Activated T-helper 1 cell treated with anti-CD3 and anti-CD28 coated beads, Interleukin-2, amount 50 U/mL, for 16 hours (primary cell): ENCODE results near the gene CBR1.
"Not testable (repeated sequence)": the region's sequence is repeated elsewhere in the genome, so short reads cannot be mapped to it uniquely, and the experiment has no call there.

Source experiments
- DNase-seq, 2 donors: peaks; one replicate each; pipeline ENCODE4 v3.0.0-alpha.2; 2020; ENCODE audit warnings: low read depth in 1 of 2, low spot score in 1 of 2

The CBR1 gene

DNA sequence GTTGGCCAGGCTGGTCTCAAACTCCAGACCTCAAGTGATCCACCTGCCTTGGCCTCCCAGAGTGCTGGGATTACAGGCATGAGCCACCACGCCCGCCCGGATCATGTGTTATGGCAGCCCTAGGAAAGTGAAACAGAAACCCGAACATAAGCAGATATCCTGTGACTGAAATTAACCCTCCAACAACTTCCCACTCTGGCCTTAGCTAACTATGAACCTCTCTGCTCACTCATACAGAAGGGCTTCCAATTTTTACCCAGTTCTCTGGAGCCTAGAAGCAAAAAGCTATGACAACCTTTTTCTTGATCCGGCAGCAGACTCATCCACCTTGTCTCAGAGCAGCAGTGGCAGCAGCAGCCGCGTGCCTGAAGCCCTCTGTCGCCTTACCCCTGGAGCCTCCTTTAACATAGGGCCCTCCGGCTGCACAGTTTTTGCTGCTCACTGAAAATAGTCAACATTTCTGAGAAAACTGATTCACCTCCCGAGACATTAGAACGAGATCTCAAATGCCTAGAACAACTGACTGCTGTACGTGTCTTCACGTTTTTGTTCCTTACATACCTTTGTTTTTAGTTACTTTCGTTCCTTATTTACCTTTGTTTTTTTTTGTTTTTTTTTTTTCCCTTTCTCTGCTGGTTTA lies 9.3 kb downstream of the CBR1 start:
- no peak for DNase-seq

DNA sequence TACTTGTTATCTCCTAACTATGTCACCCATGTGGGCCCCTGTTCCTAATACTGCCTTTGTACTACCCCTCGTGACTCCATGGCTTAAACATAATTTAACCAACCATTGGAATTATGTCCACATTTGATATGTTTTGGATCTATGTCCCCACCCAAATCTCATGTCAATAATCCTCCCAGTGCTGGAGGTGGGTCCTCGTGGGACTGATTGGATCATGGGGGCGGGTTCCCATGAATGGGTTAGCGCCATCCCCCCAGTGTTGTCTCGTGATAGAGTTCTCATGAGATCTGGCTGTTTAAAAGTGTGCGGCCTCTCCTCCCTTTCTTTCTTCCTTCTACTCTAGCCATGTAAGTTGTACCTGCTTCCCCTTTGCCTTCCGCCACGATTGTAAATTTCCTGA lies 9.8 kb downstream of the CBR1 start:
- no peak for DNase-seq

DNA sequence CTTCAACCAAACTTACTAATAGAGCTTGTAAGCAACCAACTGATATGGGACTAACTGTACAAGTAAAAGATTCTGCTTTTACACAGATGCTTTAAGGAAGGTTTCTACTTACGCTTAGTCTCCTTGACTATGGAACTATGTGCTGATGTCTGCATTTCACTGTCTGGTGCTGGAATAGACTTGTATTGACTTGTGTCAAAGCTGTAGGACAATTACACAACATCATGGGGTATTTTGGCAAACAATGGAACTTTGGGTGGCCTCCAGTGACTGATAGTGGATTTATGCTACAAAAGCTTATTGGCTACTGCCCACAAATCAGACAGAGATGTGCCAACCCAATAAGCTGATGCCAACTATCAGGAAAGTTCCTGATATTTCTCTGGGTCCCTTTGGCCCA lies 10.6 kb downstream of the CBR1 start:
- no peak for DNase-seq

DNA sequence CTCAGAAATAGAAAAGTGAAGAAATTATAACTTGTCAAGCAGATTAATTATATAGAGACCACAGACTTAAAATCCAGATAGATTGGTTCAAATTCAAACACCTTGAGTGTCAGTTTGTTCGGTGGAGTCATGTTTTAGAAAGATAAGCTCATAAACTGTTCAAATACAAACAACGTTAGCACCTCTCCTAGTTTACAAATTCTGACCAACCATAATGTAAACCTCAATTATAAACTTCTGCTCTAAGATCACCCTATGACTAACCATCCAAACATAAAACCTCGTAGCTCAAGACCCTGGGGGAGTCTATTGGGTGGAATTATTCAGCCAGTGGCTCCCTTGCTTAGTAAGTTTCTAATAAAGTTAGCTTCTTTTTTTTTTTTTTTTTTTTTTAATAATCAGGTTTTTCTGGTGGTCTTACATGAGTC lies 12.4 kb downstream of the CBR1 start:
- DNase-seq, result no peak

DNA sequence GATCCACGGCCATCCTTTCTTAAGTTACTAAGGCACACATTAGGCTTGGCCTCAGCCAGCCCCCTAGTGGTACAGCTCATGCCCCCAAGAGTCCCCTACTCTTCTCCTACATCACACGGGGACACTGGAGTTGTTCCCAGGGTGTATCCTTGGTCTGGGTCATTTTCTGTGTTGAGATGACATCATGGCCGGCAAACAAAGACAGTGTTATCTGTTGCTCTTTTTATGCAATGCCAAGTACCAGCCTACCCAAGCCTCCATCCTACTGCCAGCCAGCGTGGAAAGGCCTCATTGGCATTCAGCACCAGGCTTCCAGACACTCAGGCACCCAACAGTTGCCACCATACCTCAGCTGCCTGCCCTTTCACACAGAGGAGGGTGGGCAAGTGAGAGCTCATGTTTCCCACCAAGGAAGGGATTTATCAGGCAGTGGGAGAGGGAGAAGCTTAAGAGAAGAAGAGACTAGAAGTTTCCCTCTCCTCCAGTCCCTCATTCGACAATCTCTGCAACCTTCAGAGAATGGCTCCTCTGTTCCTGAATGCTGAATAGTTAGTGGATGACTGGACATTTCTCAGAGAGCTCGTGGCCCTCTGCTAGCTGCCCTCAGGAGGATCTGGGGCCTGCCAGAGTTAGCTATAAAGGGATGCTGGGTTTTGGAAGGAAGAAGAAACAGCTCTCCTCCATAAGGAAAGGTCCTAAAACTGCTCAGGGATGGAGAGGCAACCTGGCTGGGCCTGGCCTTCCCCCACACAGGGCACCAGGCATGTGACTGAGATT lies 17.7 kb downstream of the CBR1 start:
- no peak for DNase-seq

DNA sequence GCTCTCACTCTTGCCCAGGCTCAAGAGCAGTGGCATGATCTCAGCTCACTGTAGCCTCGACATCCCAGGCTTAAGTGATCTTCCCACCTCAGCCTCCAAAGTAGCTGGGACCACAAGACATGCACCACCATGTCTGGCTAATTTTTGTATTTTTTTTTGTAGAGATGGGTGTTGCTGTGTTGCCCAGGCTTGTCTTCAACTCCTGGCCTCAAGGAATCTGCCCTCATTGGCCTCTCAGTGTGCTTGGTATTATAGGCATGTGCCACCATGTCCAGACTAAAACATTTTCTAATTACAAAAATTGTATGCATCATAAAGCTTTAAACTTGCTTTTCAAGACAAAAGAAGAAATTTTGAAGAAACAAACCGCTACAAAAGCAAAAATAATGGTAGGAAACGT lies 20.1 kb downstream of the CBR1 start:
- DNase-seq, result no peak

DNA sequence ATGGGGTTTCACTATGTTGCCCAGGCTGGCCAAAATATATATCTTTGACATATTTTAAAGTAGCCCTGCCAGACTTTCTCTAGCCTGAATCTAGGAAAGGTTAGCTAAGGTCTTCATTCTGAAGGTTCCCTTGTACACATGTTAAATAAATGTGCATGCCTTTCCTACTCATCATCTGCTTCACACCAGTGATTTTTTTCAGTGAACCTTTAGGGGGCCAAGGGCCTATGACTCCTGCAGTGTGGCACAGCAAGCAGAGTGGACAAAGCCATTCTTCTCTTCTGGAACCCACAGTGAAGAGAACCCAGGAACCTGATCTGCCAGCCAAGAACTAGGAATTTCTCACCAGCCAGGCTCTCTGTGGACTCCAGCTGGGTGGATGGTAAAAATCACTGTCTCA lies 22.9 kb downstream of the CBR1 start:
- DNase-seq, result no peak

DNA sequence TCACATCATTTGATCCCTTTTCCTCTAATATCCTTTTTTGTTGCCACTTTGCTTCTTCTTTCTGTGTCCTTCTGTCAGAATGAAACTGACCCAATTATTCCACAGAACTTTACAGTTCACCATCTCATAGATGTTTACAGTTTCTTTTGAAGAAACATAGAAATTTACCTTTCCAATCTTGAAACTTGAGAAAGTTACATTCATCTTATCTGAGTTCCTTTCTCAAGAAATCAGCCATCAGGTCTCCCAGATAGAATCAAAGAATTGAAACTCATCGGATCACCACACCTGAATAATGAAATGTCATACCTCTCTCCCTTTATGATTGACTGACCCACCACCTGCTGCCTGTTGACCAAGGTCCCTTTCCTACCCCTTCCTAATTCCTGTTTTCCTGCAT lies 23.7 kb downstream of the CBR1 start:
- DNase-seq, result no peak

DNA sequence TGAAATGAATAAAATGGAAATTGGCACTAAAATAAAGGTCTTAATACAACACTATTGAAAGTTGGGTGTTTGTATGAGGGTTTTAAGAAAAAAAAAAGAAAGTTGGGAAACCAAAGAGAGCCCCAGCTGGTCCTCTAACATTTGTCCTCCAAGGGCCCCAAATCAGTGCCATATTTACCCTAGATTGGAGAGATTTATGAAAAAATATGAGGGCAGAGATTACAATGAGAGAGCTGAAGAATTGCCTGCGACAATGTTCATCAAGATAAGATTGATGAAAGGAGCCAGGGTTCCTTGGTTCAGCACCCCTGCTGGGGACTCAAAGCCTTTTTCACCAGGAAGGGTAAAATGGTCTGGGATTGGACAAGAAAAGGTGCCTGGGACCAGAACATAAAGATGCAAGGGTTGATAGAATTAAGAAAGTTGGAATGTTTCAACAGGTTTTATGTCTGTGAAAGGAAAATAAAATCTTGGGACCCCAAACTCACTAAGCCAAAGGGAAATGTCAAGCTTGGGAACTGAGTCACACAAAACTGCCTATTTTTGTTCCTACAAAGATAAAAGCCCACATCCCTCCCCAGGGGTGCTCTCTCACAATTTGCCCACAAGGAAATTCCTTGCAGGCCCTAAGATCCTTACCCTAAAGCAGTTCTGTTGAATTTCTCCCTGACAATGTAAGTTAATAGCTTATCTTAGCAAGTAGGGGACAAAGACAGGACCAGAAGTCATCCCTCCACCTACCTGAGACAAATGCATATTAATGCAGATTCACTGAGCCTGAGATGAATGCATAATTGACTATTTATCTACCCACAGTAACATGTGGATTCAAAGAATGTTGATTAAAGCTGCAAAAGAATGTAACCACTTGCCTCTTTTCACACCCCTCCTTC lies 26.8 kb downstream of the CBR1 start:
- DNase-seq, result no peak

DNA sequence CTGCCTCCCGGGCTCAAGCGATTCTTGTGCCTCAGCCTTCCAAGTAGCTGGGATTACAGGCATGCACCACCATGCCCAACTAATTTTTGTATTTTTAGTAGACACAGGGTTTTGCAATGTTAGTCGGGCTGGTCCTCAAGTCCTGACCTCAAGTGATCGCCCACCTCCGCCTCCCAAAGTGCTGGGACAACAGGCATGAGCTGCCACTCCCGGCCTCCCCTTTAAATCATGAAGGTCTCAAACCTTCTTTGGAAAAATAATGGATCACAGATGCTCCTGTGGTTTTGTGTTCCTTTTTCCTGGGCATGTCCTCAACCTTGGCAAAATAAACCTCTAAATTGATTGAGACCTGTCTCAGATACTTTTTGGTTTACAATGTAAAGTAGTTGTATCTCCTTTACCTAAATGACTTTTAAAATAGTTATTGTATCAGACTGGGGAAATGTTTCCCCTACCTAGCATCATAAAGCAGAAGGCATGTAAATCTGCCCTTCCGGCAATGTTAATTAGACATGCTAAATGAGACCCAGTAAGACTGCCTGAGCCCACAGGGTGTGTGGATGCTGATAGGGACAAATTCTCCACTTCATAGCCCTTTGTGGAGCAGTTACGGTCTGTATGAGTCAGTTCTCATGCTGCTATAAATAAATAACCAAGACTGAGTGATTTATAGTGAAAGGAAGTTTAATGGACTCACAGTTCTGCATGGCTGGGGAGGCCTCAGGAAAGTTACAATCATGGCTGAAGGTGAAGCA lies 27.8 kb downstream of the CBR1 start:
- no peak for DNase-seq

DNA sequence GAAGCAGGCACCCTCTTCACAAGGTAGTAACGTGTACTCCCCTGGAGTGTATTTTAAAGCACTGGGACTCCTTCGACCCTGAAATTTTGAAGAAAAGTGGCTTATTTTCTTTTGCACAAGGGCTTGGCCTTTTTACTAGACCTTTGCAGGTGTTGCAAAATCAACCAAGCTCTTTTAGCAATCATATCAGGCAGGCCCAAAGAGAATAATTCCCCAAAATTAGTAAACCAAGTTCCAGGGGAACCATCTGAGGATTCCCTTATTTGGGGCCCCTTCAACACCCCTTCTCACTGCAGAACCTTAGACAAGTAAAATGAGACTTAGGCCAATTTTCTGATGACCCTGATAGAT lies 28.3 kb downstream of the CBR1 start:
- no peak for DNase-seq

DNA sequence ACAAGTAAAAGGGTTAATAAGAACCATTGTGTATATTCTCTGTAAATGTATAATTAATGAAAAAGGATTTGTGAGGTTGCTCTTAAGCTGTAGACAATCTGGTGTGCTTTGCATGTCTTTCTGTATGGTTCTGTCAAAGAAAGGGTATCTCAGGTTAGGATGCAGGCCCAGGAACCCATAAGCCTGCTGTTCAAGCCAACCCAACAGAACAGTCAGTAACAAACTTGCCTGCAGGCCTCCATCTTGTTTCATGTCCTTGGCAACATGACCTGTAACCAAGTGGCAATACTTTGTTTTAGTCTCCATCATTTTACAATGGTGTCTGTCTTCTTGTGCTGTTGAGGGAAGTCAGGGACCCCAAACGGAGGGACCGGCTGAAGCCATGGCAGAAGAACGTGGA lies 29.2 kb downstream of the CBR1 start:
- DNase-seq, result no peak

DNA sequence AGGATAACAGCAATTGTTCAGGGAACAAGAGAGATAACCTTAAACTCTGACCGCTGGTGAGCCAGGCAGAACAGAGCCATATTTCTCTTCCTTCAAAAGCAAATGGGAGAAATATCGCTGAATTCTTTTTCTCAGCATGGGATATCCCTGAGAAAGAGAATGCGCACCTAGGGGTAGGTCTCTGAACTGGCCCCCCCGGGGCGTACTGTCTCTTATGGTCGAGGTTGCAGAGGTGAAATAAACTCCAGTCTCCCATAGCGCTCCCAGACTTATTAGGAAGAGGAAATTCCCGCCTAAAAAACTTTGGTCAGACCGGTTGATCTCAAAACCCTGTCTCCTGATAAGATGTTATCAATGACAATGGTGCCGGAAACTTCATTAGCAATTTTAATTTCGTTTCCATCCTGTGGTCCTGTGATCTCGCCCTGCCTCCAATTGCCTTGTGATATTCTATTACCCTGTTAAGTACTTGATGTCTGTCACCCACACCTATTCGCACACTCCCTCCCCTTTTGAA lies 29.9 kb downstream of the CBR1 start:
- not testable (repeated sequence) for DNase-seq

DNA sequence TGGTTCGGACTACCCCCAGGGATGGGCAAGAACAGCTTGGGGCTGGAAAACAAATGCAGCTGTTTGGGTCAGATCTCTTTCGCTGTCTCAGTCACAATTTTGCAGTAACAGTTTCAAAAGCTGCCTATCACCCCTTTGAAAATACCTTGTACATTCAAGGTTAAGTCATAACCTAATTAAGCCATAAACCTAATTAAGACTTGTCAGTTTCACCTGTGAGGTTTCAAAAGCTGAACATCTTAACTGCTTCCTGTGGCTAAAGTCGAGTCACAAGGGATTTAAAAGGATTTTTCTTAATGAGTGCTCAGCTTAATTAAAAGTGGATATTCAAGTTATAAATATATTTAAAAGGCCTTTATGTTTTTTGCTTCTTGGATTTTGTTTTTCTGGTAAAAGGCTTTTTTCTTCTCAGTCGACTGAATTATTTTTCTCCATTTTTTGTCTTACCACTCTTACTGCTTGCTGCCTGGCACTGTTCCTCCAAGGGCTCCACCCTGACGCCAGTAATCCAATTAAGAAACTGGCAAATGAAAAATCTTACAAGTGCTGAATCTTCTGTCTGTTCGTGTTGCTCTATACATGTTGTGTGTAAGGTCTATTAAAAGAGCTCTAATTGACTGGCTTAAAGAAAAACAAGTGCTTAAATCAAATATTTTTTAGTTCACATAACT lies 31.3 kb downstream of the CBR1 start:
- no peak for DNase-seq

DNA sequence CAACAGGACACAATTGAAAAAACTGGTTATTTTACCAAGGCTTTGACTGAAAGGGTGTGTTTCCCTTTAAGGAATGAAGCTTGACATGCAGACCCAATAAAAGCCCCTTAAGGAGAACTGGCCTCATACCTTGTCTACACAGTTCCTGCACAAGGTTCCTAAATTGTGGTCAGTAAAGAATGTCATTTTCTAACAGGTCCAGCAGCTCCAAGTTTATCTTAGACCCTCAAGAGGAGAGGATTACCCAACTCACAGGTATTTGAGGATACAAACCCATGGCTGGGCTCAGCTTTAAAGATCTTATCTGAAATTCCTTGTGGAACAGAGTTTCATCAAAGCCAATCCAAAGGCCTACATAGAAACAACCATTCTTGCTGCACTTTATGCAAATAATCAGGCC lies 33.6 kb downstream of the CBR1 start:
- DNase-seq, result no peak

DNA sequence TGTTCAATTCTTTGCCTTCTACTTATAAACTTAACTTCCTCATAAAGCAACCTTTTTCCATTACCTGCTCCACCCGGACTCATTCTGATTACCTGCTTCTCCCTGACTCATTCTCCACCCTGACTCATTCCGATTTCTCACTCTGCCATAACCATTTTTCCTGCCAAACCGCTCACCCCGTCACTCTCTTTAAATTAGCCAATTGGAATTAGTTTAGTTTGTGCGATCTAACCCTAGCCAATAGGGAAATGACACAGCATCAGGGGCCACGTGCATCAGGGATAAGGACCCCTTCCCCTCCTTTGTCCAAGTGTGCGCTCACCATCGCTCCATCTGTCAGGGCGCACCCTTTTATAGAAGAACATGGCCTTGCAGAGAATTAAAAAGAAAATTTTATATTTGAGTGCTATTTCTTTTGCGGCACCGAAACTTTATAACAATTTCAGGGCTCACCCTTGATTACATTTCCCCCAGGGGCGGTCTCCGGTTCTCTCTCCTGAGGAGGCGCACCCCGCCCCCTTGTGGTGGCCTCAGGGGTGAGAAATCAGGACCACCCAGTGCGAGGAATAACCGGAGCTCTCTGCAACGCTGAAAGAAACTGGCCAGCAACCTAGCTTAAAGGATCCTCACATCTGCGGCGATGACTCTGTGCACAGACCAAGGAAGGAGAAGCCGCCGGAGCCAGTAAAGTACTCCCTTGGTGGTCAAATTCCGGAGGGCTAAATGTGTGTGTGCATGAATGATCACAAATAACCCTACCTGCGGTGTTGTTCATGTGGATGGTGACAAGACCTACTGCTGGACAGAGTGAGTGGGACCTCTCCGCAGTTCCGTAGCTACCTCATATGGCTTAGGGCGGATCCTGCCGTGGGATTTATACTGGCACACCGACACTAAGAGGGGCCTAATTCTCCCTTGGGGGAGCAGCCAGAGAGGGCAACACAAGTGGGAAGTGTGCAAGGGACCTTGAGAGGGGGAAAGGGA lies 34.8 kb downstream of the CBR1 start:
- DNase-seq, result no peak

DNA sequence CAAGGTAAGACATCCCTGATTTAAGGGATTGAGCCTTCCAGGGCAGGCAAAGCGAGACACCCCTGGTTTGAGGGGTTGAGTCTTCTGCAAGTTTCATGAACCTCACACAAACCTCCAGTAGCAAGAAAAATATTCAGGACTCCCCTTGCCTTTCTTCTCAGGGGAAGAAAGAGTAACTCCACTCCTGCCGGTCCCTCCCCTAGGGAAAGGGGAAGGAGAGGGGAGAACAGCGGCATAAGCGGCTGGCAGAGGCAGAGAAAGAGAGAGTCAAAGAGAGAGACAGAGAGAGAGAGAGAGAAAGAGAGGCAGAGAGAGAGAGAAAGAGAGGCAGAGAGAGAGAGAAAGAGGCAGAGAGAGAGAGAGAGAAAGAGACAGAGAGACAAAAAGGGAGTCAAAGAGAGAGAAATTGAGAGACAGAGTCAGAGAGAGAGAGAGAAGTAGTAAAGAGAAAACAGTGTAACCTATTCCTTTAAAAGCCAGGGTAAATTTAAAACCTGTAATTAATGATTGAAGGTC lies 35.6 kb downstream of the CBR1 start:
- no peak for DNase-seq

DNA sequence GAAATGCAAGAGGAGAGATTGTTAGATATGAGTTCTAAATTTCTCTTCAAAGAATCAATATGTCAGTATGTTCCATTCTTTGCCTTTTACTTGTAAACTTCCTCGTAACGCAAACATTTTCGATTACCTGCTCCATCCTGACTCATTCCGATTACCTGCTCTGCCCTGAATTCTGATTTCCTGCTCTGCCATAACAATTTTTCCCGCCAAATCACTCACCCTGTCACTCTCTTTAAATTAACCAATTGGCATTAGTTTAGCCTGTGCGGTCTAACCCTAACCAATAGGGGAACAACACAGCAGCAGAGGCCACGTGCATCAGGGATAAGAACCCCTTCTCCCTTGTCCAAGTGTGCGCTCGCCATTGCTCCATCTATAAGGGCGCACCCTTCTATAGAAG lies 40.0 kb downstream of the CBR1 start:
- DNase-seq, result no peak

DNA sequence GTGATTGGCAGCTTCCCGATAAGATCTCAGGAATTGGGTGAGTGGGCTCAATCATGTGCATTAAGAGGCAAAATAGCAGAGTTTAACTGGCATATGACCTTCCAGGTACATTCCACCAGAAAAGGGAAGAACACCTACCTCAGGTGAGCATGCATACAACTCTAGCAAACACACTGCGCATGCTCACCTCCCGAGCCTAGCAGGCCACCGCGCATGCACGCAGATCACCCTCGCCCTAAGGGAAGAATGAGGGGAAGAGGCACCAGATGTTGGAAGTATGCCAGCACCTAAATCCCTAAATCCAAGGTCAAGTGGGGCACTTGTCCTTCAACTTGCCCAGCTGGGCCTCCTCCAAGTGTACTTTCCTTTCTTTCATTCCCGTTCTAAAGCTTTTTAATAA lies 41.4 kb downstream of the CBR1 start:
- no peak for DNase-seq
